Measurements from ENCODE around the gene FLRT1. TPM values are rescaled to one million over a fixed set of nuclear protein-coding genes. Genes with fewer than 3 reads are reported as not detected.

The FLRT1 gene
- total and polyA plus RNA-seq, 2 of the 13 experiments (the other 11 are each of a cell fraction or from before 2014, with no cell fraction given) = 0.02 to 0.08 TPM

- TF ChIP-seq BCL6 (CRISPR knock-in tag; IDR thresholded peaks at IDR 0.05) (no peak), ZNF878 (CRISPR knock-in tag; IDR thresholded peaks at IDR 0.05) (no peak), POLR2AphosphoS2 (IDR thresholded peaks at IDR 0.05; ENCODE audit: low read depth, low read length) (no peak), MYC (CRISPR knock-in tag; IDR thresholded peaks at IDR 0.05; ENCODE audit: borderline replicate concordance) (no peak), ZNF629 (CRISPR knock-in tag; conservative IDR thresholded peaks at IDR 0.05) (peak; percentile 61), SMAD9 (CRISPR knock-in tag; IDR thresholded peaks at IDR 0.05) (no peak), ZSCAN21 (CRISPR knock-in tag; IDR thresholded peaks at IDR 0.05; ENCODE audit: borderline replicate concordance) (0 out of 2 replicates have a peak, but pooled peaks have one; percentile 29)
Measured at GRCh38 chr11:64084146-64084950, 48.6 kb downstream of the FLRT1 start (continued).

- H3K4me2 ChIP-seq (ENCODE audit: low read depth, low read length) = peak overlapping the region; percentile 61
- peak; percentile 87 for ATAC-seq
- no peaks in the 10 kb centered on the region for H3K79me2 ChIP-seq (ENCODE audit: insufficient read depth, low read length)
- H3K4me3 ChIP-seq (replicated peaks in 1 of 3; ENCODE audit: insufficient read depth in 1 of 3, low read depth in 2 of 3, low read length in 3 of 3) = peak overlapping the region; percentile 27 to 44 (median 33); a peak in 4 of 6 replicates
- ChIA-PET POLR2A (interaction anchor here (0.6 to 2.0 kb wide), 5 partner anchors 14 to 81 kb away, joined by 3 to 7 read pairs (median 3); partner anchors contain the start of gene MACROD1), CTCF (ENCODE audit: low intra/inter-chr PET ratio, low total read pairs) (no interaction called here)
- no peak overlapping the region for H2AFZ ChIP-seq (ENCODE audit: low read length)
- peak overlapping the region; percentile 25 for H3K27ac ChIP-seq (ENCODE audit: extremely low read length, insufficient read depth, low read length)
- in situ Hi-C loops (cut with HindIII; ENCODE audit: extremely low pct_ligation_motif_present, low pct_unique_long_range_greater_than_20kb) = loop anchor here (5.0 kb wide), 1 partner anchor 62 kb away; no protein-coding TSS in a partner anchor
- DNase-seq (ENCODE audit: low spot score) = peak; percentile 72
- no peaks in the 10 kb centered on the region; a peak in 1 of 5 replicates for H3K27me3 ChIP-seq (ENCODE audit: control insufficient read depth in 1 of 2, insufficient read depth in 2 of 2, low read length in 2 of 2)
- H3K4me1 ChIP-seq (ENCODE audit: insufficient read depth, low read length) = peaks cover 31% of the 10 kb centered on the region
- TSS peak; percentile 45 for BruUV-seq (replicated peaks)
- H3K9ac ChIP-seq (ENCODE audit: insufficient read depth, low read depth, low read length) = peak overlapping the region; percentile 38
- 13% methylated on average over 7 of the region's 27 CpGs for WGBS (ENCODE audit: low lambda C conversion rate)
- peaks cover 3% of the 10 kb centered on the region; the same call in 1 of the 2 replicates for H4K20me1 ChIP-seq (ENCODE audit: insufficient read depth, low read length)
- intact Hi-C loops (cut with micrococcal nuclease; ENCODE audit: unreplicated experiment) = loop anchor here (5.0 kb wide), 1 partner anchor 38 kb away; no protein-coding TSS in a partner anchor
- no peaks in the 10 kb centered on the region for H3K9me3 ChIP-seq (ENCODE audit: low read length)
- FAIRE-seq = no peak
- no peaks in the 10 kb centered on the region for H3K36me3 ChIP-seq (replicated peaks in 1 of 2; ENCODE audit: control insufficient read depth in 1 of 2, insufficient read depth in 2 of 2, low read length in 2 of 2)
- TF ChIP-seq NCOA5 (CRISPR knock-in tag; IDR thresholded peaks at IDR 0.05) = no peak
- no peak for TF ChIP-seq TGIF2 (CRISPR knock-in tag; IDR thresholded peaks at IDR 0.05)
- no peak for TF ChIP-seq MED1 (CRISPR knock-in tag; IDR thresholded peaks at IDR 0.05)
- TF ChIP-seq SOX6 (IDR thresholded peaks at IDR 0.05) = no peak
- no peak for TF ChIP-seq SOX6 (CRISPR knock-in tag; IDR thresholded peaks at IDR 0.05)
- no peak for TF ChIP-seq ZSCAN25 (CRISPR knock-in tag; IDR thresholded peaks at IDR 0.05)
- TF ChIP-seq DR1 (CRISPR knock-in tag; IDR thresholded peaks at IDR 0.05) = no peak
- TF ChIP-seq NBN (conservative IDR thresholded peaks at IDR 0.05) = no peak
- no peak for TF ChIP-seq ZNF577 (CRISPR knock-in tag; IDR thresholded peaks at IDR 0.05; ENCODE audit: borderline replicate concordance, low read depth)
- no peak for TF ChIP-seq ELK4 (CRISPR knock-in tag; IDR thresholded peaks at IDR 0.05; ENCODE audit: borderline replicate concordance)
- TF ChIP-seq ZNF496 (CRISPR knock-in tag; IDR thresholded peaks at IDR 0.05; ENCODE audit: insufficient replicate concordance) = no peak
- TF ChIP-seq ZNF567 (CRISPR knock-in tag; IDR thresholded peaks at IDR 0.05; ENCODE audit: borderline replicate concordance) = no peak
Measured at GRCh38 chr11:64084951-64085710, 49.4 kb downstream of the FLRT1 start.
